Heart right ventricle (tissue), 16 donors: ENCODE measurements around the gene DEFB124. TPM values are rescaled to one million over a fixed set of nuclear protein-coding genes. Genes with fewer than 3 reads are reported as not detected.
"Not testable (repeated sequence)": the region's sequence is repeated elsewhere in the genome, so short reads cannot be mapped to it uniquely, and the experiment has no call there.

Experiments
- ATAC-seq, 8 donors: fragments of 200-7000 bp; cut with Tn5 transposase; one replicate each; pipeline ENCODE4 v1.9.1; 2020; ENCODE audit warnings: mild to moderate bottlenecking in 8 of 8, moderate library complexity in 8 of 8, moderate number of reproducible peaks in 1 of 8
- DNase-seq, 2 donors: peaks; one replicate each; pipeline ENCODE4 v3.0.0-alpha.2; 2020
- H3K27ac ChIP-seq, 10 donors: fragments of 200-600 bp; sonication (generic) in 2 of 10; one replicate each; pipeline versions ENCODE4 v1.5.0 to v1.8.0; 2020 to 2022; ENCODE audit warnings: mild to moderate bottlenecking in 3 of 10
- H3K27me3 ChIP-seq, 7 donors: fragments of 200-600 bp; one replicate each; pipeline ENCODE4 v1.8.0; 2021 to 2022; ENCODE audit warnings: mild to moderate bottlenecking in 2 of 7
- H3K36me3 ChIP-seq, 9 donors: fragments of 200-600 bp; sonication (generic) in 1 of 9; one replicate each; pipeline versions ENCODE4 v1.5.0 to v1.8.0; 2020 to 2022; ENCODE audit warnings: mild to moderate bottlenecking in 2 of 9
- H3K4me1 ChIP-seq, 9 donors: fragments of 200-600 bp; sonication (generic) in 1 of 9; one replicate each; pipeline versions ENCODE4 v1.5.0 to v1.8.0; 2020 to 2022; ENCODE audit warnings: mild to moderate bottlenecking in 4 of 9
- H3K4me3 ChIP-seq, 10 donors: fragments of 200-600 bp; sonication (generic) in 2 of 10; one replicate each; pipeline versions ENCODE4 v1.5.0 to v1.8.0; 2020 to 2022; ENCODE audit warnings: mild to moderate bottlenecking in 7 of 10, moderate library complexity in 2 of 10
- H3K9me3 ChIP-seq, 11 donors: fragments of 200-600 bp in 10 of 11; sonication (generic) in 2 of 11; one replicate each; pipeline versions ENCODE4 v1.5.0 to v1.8.0; 2013 to 2022; ENCODE audit warnings: mild to moderate bottlenecking in 2 of 11, control low read depth in 1 of 11, moderate library complexity in 1 of 11
- WGBS, 2 donors: extraction: QIAGEN DNeasy Blood & Tissue Kit; methylation state at CpG; one replicate each; pipeline ENCODE4 v1.1.7; 2013; ENCODE audit warnings: inconsistent platforms in 1 of 2; 5-methylcytosine and 5-hydroxymethylcytosine counted together
- intact Hi-C, 10 donors: fragments of 100-400 bp; cut with DNase I; formaldehyde crosslinking; loops; one replicate each; pipeline versions ENCODE4 v1.11.1 to v1.14.2; 2022
- polyA plus RNA-seq, 2 donors: library from polyadenylated mRNA; stranded (reverse); fragments of 200-250 nt; gene quantifications; one replicate each; pipeline ENCODE4 v1.2.3, GENCODE V29; 2013
- total RNA-seq, 10 donors: library from RNA; stranded (reverse); fragmentation: NEBNext Ultra II Directional in 3 of 10; extraction: Animal tissue kit (Norgen Biotek cat#: 25700) in 3 of 10; gene quantifications; one replicate each; pipeline versions ENCODE4 v1.2.1 to v1.2.4, GENCODE V29; 2021 to 2023
- TF ChIP-seq, protein P1 (sequence below), 9 donors: fragments of 200-600 bp; sonication (generic) in 2 of 9; IDR thresholded peaks; one replicate each; pipeline versions ENCODE4 v1.5.0 to v1.8.0; 2021 to 2022; ENCODE audit warnings: antibody characterized with exemption in 9 of 9, mild to moderate bottlenecking in 5 of 9, moderate library complexity in 1 of 9
- donor health status: Arrhythmogenic right ventricular cardiomyopathy.
- donor health status: ischemic (EF 13 %, LVEDD 7.1; RV severe dilation, severe dysfunction).
- donor health status: healthy with polysubstance abuse.
- donor health status: DM: no; HTN: yes; CAD: no.
- donor health status: DM: no; HTN: no; CAD: no.
- donor health status: ischemic (EF 25% LVEDD 6.9; RV normal size, moderate dysfunction).
- donor health status: ischemic (EF 25% LVEDD 5.7; RV mildly dilated, moderate dysfunction).
- donor health status: healthy.
- donor health status: DM: yes; HTN: yes; CAD: no.
- donor health status: Ischemic cardiomyopathy.
- donor health status: ischemic (EF 35%, LVEDD 5.7; RV mildly dilated, moderate dysfunction).
- donor health status: nonischemic (EF 11% LVEDD 7.7; RV severe dilation, severe dysfunction).
- donor health status: DM: yes; HTN: yes; CAD: no.
- donor health status: PGD.
- donor health status: ischemic (EF 29% LVEDD 5.4; RV normal size, mild dysfunction).
- donor health status: nonischemic (EF 23%, LVEDD 6.1; RV moderate dilation, normal function).

Gene DEFB124
- total and polyA plus RNA-seq, 12 donors = 0.13 to 3.1 (median 1.5) TPM; not detected in 8

DNA sequence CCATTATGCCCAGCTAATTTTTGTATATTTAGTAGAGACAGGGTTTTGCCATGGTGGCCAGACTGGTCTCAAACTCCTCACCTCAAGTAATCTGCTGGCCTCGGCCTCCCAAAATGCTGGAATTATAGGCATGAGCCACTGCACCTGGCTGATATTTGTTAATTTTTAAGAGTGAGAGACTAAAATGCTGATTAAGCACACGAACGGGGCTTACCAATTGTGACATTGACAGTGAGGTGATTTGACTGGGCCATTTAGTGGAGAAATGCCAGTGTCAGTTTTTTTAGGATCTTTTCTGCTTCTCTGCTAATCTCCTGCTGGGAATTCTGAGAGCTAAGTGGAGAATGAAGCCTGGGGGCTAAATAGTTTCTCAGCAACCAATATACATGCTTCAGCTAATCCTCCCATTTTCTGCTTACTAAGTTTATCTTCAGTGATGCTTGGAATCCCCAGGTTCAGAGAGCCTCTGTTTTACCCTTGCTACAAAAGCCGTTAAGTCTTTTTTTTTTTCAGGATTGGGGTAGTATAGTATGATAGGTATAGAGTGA lies 44.3 kb downstream of the DEFB124 start:
- Histone ChIP-seq H3K4me1 (no peaks in the 10 kb centered on the region), H3K27ac (no peak overlapping the region), H3K36me3 (no peaks in the 10 kb centered on the region), H3K4me3 (no peak overlapping the region), H3K9me3 (peaks cover 0 to 19% (median 0%) of the 10 kb centered on the region in 11 donors), H3K27me3 (peaks cover 0 to 28% (median 5%) of the 10 kb centered on the region in 7 donors)
- intact Hi-C loops = no loop called here
- TF ChIP-seq, protein P1, sequence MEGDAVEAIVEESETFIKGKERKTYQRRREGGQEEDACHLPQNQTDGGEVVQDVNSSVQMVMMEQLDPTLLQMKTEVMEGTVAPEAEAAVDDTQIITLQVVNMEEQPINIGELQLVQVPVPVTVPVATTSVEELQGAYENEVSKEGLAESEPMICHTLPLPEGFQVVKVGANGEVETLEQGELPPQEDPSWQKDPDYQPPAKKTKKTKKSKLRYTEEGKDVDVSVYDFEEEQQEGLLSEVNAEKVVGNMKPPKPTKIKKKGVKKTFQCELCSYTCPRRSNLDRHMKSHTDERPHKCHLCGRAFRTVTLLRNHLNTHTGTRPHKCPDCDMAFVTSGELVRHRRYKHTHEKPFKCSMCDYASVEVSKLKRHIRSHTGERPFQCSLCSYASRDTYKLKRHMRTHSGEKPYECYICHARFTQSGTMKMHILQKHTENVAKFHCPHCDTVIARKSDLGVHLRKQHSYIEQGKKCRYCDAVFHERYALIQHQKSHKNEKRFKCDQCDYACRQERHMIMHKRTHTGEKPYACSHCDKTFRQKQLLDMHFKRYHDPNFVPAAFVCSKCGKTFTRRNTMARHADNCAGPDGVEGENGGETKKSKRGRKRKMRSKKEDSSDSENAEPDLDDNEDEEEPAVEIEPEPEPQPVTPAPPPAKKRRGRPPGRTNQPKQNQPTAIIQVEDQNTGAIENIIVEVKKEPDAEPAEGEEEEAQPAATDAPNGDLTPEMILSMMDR (IDR thresholded peaks at IDR 0.05) = no peak
- ATAC-seq (no peak), DNase-seq (no peak)
- WGBS, 2 donors = 56 to 62% methylated on average over 4 of the region's 4 CpGs

DNA sequence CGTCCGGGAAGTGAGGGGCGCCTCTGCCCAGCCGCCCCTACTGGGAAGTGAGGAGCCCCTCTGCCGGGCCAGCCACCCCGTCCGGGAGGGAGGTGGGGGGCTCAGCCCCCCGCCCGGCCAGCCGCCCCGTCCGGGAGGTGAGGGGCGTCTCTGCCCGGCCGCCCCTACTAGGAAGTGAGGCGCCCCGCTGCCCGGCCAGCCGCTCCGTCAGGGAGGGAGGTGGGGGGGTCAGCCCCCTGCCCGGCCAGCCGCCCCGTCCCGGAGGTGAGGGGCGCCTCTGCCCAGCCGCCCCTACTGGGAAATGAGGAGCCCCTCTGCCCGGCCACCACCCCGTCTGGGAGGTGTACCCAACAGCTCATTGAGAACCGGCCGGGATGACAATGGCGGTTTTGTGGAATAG lies 47.4 kb downstream of the DEFB124 start:
- Histone ChIP-seq H3K27me3 (peaks cover 0 to 13% (median 5%) of the 10 kb centered on the region in 7 donors), H3K9me3 (peaks cover 0 to 19% (median 0%) of the 10 kb centered on the region in 11 donors)
- H3K36me3 ChIP-seq, intact Hi-C loops, H3K4me3 ChIP-seq, ATAC-seq, DNase-seq, H3K4me1 ChIP-seq, H3K27ac ChIP-seq: not testable (repeated sequence)
- 85 to 91% methylated on average over 4 to 28 of the region's 31 CpGs for WGBS, 2 donors

DNA sequence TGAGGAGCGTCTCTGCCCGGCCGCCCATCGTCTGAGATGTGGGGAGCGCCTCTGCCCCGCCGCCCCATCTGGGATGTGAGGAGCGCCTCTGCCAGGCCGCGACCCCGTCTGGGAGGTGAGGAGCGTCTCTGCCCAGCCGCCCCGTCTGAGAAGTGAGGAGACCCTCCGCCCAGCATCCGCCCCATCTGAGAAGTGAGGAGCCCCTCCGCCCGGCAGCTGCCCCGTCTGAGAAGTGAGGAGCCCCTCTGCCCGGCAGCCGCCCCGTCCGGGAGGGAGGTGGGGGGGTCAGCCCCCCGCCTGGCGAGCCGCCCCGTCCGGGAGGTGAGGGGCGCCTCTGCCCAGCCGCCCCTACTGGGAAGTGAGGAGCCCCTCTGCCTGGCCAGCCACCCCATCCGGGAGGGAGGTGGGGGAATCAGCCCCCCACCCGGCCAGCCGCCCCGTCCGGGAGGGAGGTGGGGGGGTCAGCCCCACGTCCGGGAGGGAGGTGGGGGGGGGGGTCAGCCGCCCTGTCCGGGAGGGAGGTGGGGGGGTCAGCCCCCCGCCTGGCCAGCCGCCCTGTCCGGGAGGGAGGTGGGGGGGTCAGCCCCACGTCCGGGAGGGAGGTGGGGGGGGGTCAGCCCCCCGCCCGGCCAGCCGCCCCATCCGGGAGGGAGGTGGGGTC lies 47.9 kb downstream of the DEFB124 start:
- H3K4me1 ChIP-seq, intact Hi-C loops, DNase-seq, H3K36me3 ChIP-seq, ATAC-seq, H3K4me3 ChIP-seq, H3K27ac ChIP-seq: not testable (repeated sequence)
- Histone ChIP-seq H3K9me3 (peaks cover 0 to 19% (median 0%) of the 10 kb centered on the region in 11 donors), H3K27me3 (peaks cover 0 to 13% (median 5%) of the 10 kb centered on the region in 7 donors)
- WGBS, 2 donors = 87 to 92% methylated on average over 10 to 26 of the region's 48 CpGs

- peaks cover 0 to 13% (median 7%) of the 10 kb centered on the region in 7 donors for H3K27me3 ChIP-seq
- no peak overlapping the region for H3K27ac ChIP-seq
- H3K4me3 ChIP-seq = no peak overlapping the region
- no peak for ATAC-seq
- TF ChIP-seq, protein P1 (IDR thresholded peaks at IDR 0.05) = no peak
- H3K36me3 ChIP-seq = no peaks in the 10 kb centered on the region
- H3K4me1 ChIP-seq = no peaks in the 10 kb centered on the region
- peaks cover 0 to 19% (median 0%) of the 10 kb centered on the region in 11 donors for H3K9me3 ChIP-seq
- no peak for DNase-seq
- intact Hi-C loops = no loop called here
Observed at GRCh38 chr20:31425797-31426196, 49.1 kb downstream of the DEFB124 start.

DNA sequence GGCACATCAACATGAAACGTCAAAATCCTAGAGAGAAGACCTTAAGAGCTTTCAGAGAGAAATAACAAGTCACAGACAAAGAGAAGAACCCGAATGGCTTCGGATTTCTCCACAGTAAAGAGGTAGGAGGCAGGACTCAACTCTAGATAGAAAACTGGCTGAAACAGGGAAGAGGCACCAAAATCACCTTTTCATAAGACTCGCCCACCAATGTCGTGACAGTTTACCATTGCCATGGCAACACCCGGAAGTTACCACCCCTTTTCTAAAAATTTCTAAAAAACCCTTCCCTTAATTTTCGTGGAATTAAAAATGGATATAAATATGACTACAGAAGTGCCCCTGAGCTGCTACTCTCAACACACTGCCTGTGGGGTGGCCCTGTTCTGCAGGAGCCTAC lies 56.6 kb downstream of the DEFB124 start:
- Histone ChIP-seq H3K27me3 (peaks cover 0 to 21% (median 6%) of the 10 kb centered on the region in 7 donors), H3K27ac (no peak overlapping the region), H3K36me3 (no peaks in the 10 kb centered on the region), H3K9me3 (peaks cover 0 to 4% (median 0%) of the 10 kb centered on the region in 11 donors), H3K4me3 (no peak overlapping the region), H3K4me1 (no peaks in the 10 kb centered on the region)
- DNase-seq (no peak), ATAC-seq (no peak)
- WGBS, 2 donors = 81 to 85% methylated on average over 7 of the region's 7 CpGs
- TF ChIP-seq, protein P1 (IDR thresholded peaks at IDR 0.05) = no peak
- intact Hi-C loops = no loop called here
